Measurements from ENCODE around the gene PRELID2.

GRCh38 chr5:145738227-145738626, 96.9 kb downstream of the PRELID2 start:
- TF ChIP-seq CTCF (optimal IDR thresholded peaks at IDR 0.05 in 1 of 3, IDR thresholded peaks at IDR 0.05 in 1 of 3, conservative IDR thresholded peaks at IDR 0.05 in 1 of 3; ENCODE audit: extremely low read depth in 1 of 3, insufficient read depth in 2 of 3, low read length in 3 of 3) (no peak), EZH2 (IDR thresholded peaks at IDR 0.05; ENCODE audit: low read length) (no peak)
